ENCODE data around the gene IGSF10. TPM values are rescaled to one million over a fixed set of nuclear protein-coding genes. Genes with fewer than 3 reads are reported as not detected.
"Not testable (repeated sequence)": the region's sequence is repeated elsewhere in the genome, so short reads cannot be mapped to it uniquely, and the experiment has no call there.

Gene IGSF10
- not detected for total RNA-seq

GRCh38 chr3:151460774-151461450 lies at the start of gene IGSF10:
IGSF10 (minus strand) TSS chr3:151461061; CDS start chr3:151458709, 2,352 bp downstream.
- no peak for DNase-seq
- Mint-ChIP-seq H3K4me3 (no peak within 1 kb of the TSS), H3K36me3 (ENCODE audit: low read depth) (no peaks in the 10 kb centered on the region), H3K9me3 (no peaks in the 10 kb centered on the region), H3K27ac (no peak within 1 kb of the TSS), H3K4me1 (no peaks in the 10 kb centered on the region), H3K27me3 (peaks cover 57% of the 10 kb centered on the region)
- ChIA-PET POLR2A (no interaction called here), CTCF (no interaction called here)

- H3K27me3 Mint-ChIP-seq; H3K9me3 Mint-ChIP-seq; H3K4me1 Mint-ChIP-seq; CTCF ChIA-PET; H3K36me3 Mint-ChIP-seq (ENCODE audit: low read depth); DNase-seq; H3K27ac Mint-ChIP-seq; H3K4me3 Mint-ChIP-seq; POLR2A ChIA-PET: not testable (repeated sequence)
Measured at GRCh38 chr3:151509468-151510135, 48.7 kb upstream of the IGSF10 start.

- no peak for DNase-seq
- Mint-ChIP-seq H3K27me3 (no peaks in the 10 kb centered on the region), H3K4me1 (no peaks in the 10 kb centered on the region), H3K4me3 (no peak overlapping the region), H3K27ac (no peak overlapping the region), H3K36me3 (ENCODE audit: low read depth) (no peaks in the 10 kb centered on the region), H3K9me3 (no peaks in the 10 kb centered on the region)
- POLR2A ChIA-PET = no interaction called here
- CTCF ChIA-PET = no interaction called here
Measured at GRCh38 chr3:151504606-151505005, 43.7 kb upstream of the IGSF10 start.

GRCh38 chr3:151503074-151503473 lies 42.2 kb upstream of the IGSF10 start:
- ChIA-PET CTCF (no interaction called here), POLR2A (no interaction called here)
- Mint-ChIP-seq H3K9me3 (no peaks in the 10 kb centered on the region), H3K36me3 (ENCODE audit: low read depth) (no peaks in the 10 kb centered on the region), H3K27ac (no peak overlapping the region), H3K4me1 (no peaks in the 10 kb centered on the region), H3K27me3 (no peaks in the 10 kb centered on the region), H3K4me3 (no peak overlapping the region)
- no peak for DNase-seq

GRCh38 chr3:151501923-151502632 lies 41.2 kb upstream of the IGSF10 start:
- ChIA-PET CTCF (no interaction called here), POLR2A (no interaction called here)
- Mint-ChIP-seq H3K27ac (no peak overlapping the region), H3K36me3 (ENCODE audit: low read depth) (no peaks in the 10 kb centered on the region), H3K4me1 (no peaks in the 10 kb centered on the region), H3K27me3 (no peaks in the 10 kb centered on the region), H3K4me3 (no peak overlapping the region), H3K9me3 (no peaks in the 10 kb centered on the region)
- no peak for DNase-seq

GRCh38 chr3:151501171-151501922 lies 40.5 kb upstream of the IGSF10 start:
- Mint-ChIP-seq H3K9me3 (no peaks in the 10 kb centered on the region), H3K36me3 (ENCODE audit: low read depth) (no peaks in the 10 kb centered on the region), H3K4me1 (no peaks in the 10 kb centered on the region), H3K27me3 (no peaks in the 10 kb centered on the region), H3K27ac (no peak overlapping the region), H3K4me3 (no peak overlapping the region)
- POLR2A ChIA-PET = no interaction called here
- CTCF ChIA-PET = no interaction called here
- no peak for DNase-seq

- POLR2A ChIA-PET = no interaction called here
- CTCF ChIA-PET = no interaction called here
- DNase-seq = no peak
- Mint-ChIP-seq H3K27me3 (no peaks in the 10 kb centered on the region), H3K4me1 (no peaks in the 10 kb centered on the region), H3K9me3 (no peaks in the 10 kb centered on the region), H3K27ac (no peak overlapping the region), H3K4me3 (no peak overlapping the region), H3K36me3 (ENCODE audit: low read depth) (no peaks in the 10 kb centered on the region)
Measured at GRCh38 chr3:151499168-151499567, 38.3 kb upstream of the IGSF10 start.

GRCh38 chr3:151491525-151491924 lies 30.7 kb upstream of the IGSF10 start:
- H3K27ac Mint-ChIP-seq = no peak overlapping the region
- POLR2A ChIA-PET = no interaction called here
- DNase-seq = no peak
- H3K4me1 Mint-ChIP-seq = no peaks in the 10 kb centered on the region
- CTCF ChIA-PET = no interaction called here
- H3K36me3 Mint-ChIP-seq (ENCODE audit: low read depth) = no peaks in the 10 kb centered on the region
- no peaks in the 10 kb centered on the region for H3K27me3 Mint-ChIP-seq
- H3K9me3 Mint-ChIP-seq = no peaks in the 10 kb centered on the region
- H3K4me3 Mint-ChIP-seq = no peak overlapping the region

GRCh38 chr3:151487833-151488232 lies 27.0 kb upstream of the IGSF10 start:
- H3K4me1 Mint-ChIP-seq; H3K27ac Mint-ChIP-seq; DNase-seq; POLR2A ChIA-PET; CTCF ChIA-PET; H3K27me3 Mint-ChIP-seq; H3K9me3 Mint-ChIP-seq; H3K4me3 Mint-ChIP-seq; H3K36me3 Mint-ChIP-seq (ENCODE audit: low read depth): not testable (repeated sequence)

- H3K36me3 Mint-ChIP-seq (ENCODE audit: low read depth) = no peaks in the 10 kb centered on the region
- H3K9me3 Mint-ChIP-seq = peaks cover 2% of the 10 kb centered on the region
- no peak overlapping the region for H3K27ac Mint-ChIP-seq
- H3K4me3 Mint-ChIP-seq = no peak overlapping the region
- peaks cover 1% of the 10 kb centered on the region for H3K27me3 Mint-ChIP-seq
- ChIA-PET CTCF (interaction anchor here (1.1 kb wide), 1 partner anchor 16 kb away, joined by 4 read pairs; no protein-coding TSS in a partner anchor), POLR2A (no interaction called here)
- H3K4me1 Mint-ChIP-seq = no peaks in the 10 kb centered on the region
- DNase-seq = no peak
Measured at GRCh38 chr3:151483961-151484520, 23.2 kb upstream of the IGSF10 start.

- H3K4me3 Mint-ChIP-seq = no peak overlapping the region
- CTCF ChIA-PET = interaction anchor here (1.1 kb wide), 1 partner anchor 15 kb away, joined by 4 read pairs; no protein-coding TSS in a partner anchor
- H3K9me3 Mint-ChIP-seq = peaks cover 2% of the 10 kb centered on the region
- H3K27me3 Mint-ChIP-seq = peaks cover 3% of the 10 kb centered on the region
- H3K27ac Mint-ChIP-seq = no peak overlapping the region
- no peak for DNase-seq
- no peaks in the 10 kb centered on the region for H3K36me3 Mint-ChIP-seq (ENCODE audit: low read depth)
- H3K4me1 Mint-ChIP-seq = no peaks in the 10 kb centered on the region
- POLR2A ChIA-PET = no interaction called here
Measured at GRCh38 chr3:151483488-151483887, 22.6 kb upstream of the IGSF10 start.

GRCh38 chr3:151480492-151480891 lies 19.6 kb upstream of the IGSF10 start:
- H3K36me3 Mint-ChIP-seq (ENCODE audit: low read depth) = no peaks in the 10 kb centered on the region
- peaks cover 2% of the 10 kb centered on the region for H3K9me3 Mint-ChIP-seq
- DNase-seq = no peak
- H3K4me3 Mint-ChIP-seq = no peak overlapping the region
- ChIA-PET CTCF (interaction anchor here (1.5 to 1.6 kb wide), 2 partner anchors 11 to 41 kb away, joined by 3 to 5 read pairs; no protein-coding TSS in a partner anchor), POLR2A (no interaction called here)
- H3K4me1 Mint-ChIP-seq = no peaks in the 10 kb centered on the region
- no peak overlapping the region for H3K27ac Mint-ChIP-seq
- H3K27me3 Mint-ChIP-seq = peaks cover 8% of the 10 kb centered on the region

GRCh38 chr3:151479452-151479851 lies 18.6 kb upstream of the IGSF10 start:
- Mint-ChIP-seq H3K4me1 (no peaks in the 10 kb centered on the region), H3K27me3 (peaks cover 8% of the 10 kb centered on the region), H3K36me3 (ENCODE audit: low read depth) (no peaks in the 10 kb centered on the region), H3K27ac (no peak overlapping the region), H3K9me3 (peaks cover 2% of the 10 kb centered on the region), H3K4me3 (no peak overlapping the region)
- ChIA-PET CTCF (interaction anchor here (1.0 to 1.5 kb wide), 3 partner anchors 11 to 40 kb away, joined by 3 to 5 read pairs (median 4); no protein-coding TSS in a partner anchor), POLR2A (no interaction called here)
- DNase-seq = no peak
